ENCODE results near the gene TDRD3.

- TF ChIP-seq NANOG (IDR thresholded peaks at IDR 0.05; ENCODE audit: borderline replicate concordance) (no peak), CTCF (conservative IDR thresholded peaks at IDR 0.05; ENCODE audit: low read depth in 2 of 2) (no peak), CREB1 (CRISPR knock-in tag; IDR thresholded peaks at IDR 0.05; ENCODE audit: low read depth) (no peak), REST (IDR thresholded peaks at IDR 0.05; ENCODE audit: unreplicated experiment) (no peak), POLR2AphosphoS5 (IDR thresholded peaks at IDR 0.05; ENCODE audit: low read depth) (no peak), JUNB (IDR thresholded peaks at IDR 0.05; ENCODE audit: unreplicated experiment) (no peak), EZH2 (IDR thresholded peaks at IDR 0.05; ENCODE audit: low read depth, unreplicated experiment) (no peak), ETS1 (IDR thresholded peaks at IDR 0.05) (no peak), ZNF331 (CRISPR knock-in tag; IDR thresholded peaks at IDR 0.05; ENCODE audit: low read depth) (no peak), EZH2phosphoT487 (IDR thresholded peaks at IDR 0.05; ENCODE audit: unreplicated experiment) (no peak), ZNF462 (CRISPR knock-in tag; IDR thresholded peaks at IDR 0.05) (no peak), ZNF114 (CRISPR knock-in tag; IDR thresholded peaks at IDR 0.05) (no peak), STAT1 (IDR thresholded peaks at IDR 0.05; ENCODE audit: unreplicated experiment) (no peak)
These were observed 175.8 kb downstream of the TDRD3 start for GRCh38 chr13:60572855-60573254.

Measured in GM23338 (cell line).